GM21825 (cell line): Measurements from ENCODE around the gene FDXACB1.
"Not testable (repeated sequence)": the region's sequence is repeated elsewhere in the genome, so short reads cannot be mapped to it uniquely, and the experiment has no call there.

Experiments used
- ATAC-seq: cut with Tn5 transposase; IDR thresholded peaks from one replicate; pipeline ENCODE4 v1.9.1; 2021; ENCODE audit warnings: mild to moderate bottlenecking, moderate library complexity; ENCODE audit not compliant: unreplicated experiment

FDXACB1 gene

DNA sequence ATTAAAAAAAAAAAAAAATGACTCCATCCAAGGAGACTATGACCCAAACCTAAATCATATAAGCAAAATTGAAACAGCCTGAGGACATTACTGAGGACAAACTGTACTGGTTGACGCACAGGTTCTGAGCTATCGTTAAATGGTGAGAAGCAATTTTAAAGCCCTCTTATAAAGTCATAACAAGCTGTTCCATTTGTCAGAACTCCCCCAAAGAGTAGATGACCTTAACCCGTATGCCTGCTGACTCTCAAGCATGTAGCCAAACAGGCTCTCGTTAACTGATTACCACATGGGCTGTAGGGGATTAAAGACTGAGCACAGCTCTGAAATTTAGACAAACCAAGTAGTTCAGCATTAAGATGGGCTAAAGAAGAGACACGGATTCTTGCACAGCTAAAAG lies 30.4 kb upstream of the FDXACB1 start:
- no peak for ATAC-seq

DNA sequence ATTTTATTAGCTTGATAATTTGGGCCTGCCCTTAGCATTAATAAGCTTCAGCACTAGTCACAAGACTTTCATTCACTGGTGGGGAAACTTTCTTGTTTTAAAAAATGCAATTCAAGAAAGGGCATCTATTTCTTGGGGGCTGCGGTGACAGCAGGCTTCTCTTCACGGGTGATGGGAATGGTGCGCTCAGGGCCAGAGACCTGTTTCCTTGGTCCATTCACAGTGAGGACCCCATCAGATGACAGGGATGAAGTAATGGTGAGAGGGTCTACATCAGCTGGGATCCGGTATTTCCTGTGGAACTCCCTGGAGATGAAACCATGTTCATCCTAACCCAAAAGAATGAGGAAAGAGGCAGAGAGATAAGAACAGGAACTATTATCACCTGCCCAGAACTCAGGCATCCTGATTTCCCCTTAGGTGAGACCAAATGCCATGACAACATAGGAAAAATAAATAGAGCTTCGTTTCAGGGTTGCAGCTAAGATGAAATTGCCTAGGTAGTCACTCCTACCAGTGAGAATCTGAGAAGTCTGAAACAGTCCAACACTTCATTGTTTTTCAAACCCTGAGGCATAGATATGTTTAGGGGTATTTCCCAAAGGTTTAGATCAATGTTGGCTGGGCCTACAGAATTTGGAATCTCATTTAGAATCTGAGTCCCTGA lies 29.8 kb upstream of the FDXACB1 start:
- no peak for ATAC-seq

DNA sequence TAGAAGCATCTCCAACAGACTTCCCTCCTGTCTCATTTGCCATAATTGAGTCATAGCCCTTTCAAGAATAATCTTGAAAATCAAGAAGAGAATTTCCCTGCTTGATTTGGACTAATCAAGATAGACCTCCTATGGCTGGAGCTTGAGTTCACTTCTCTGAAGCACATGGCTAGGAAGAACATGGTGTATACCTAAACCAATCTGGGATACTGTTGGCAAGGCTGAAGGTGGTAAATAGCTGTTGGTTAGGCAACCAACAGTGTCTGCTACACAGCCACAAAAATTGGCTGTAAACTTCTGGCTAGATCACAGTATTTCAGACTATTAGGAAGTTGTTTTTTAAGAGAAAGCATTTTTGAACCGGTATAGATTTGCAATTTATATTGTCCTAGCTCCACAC lies 27.7 kb upstream of the FDXACB1 start:
- no peak for ATAC-seq

DNA sequence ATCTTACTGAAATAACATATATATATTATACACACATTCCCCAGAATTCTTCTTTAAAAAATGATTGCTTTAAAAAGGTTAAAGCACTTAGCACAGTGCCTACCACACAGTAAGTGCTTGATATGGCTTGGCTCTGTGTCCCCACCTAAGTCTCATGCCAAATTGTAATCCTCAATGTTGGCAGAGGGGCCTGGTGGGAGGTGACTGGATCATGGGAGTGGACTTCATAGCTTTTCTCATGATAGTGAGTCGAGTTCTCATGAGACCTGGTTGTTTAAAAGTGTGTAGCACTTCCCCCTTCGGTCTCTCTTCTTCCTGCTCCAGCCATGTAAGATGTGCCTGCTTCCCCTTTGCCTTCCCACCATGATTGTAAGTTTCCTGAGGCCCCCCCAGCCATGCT lies 26.4 kb upstream of the FDXACB1 start:
- ATAC-seq: no peak

DNA sequence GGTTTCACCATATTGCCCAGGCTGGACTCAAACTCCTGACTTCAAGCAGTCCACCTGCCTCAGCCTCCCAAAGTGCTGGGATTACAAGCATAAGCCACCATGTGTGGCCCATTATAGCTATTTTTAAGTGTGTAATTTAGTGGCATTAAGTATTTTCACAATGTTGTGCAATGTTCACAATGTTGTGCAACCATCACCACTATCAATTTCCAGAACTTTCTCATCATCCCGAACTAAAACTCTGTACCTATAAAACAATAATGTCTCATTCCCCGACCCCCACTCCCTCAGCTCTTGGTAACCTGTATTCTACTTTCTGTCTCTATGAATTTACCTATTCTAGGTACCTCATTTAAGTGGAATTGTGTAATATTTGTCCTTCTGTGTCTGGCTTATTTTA lies 7.9 kb upstream of the FDXACB1 start:
- ATAC-seq: no peak

DNA sequence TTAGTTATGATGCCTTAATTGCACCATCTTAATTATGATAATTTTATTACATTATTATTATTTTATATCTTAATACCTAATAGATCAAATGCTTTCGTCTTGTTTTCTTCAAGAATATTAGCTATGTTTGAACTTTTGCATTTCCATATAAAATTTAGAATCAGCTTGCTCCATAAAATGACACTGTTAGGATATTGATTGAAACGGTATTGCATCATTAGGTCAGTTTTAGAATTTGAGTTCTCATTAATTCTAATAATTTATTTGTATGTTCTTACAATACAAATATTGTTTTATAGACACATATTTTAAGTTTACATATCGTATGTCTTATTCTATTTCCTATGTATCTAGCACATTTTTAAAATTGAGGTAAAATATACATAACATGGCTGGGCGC lies 7.1 kb upstream of the FDXACB1 start:
- ATAC-seq: no peak

DNA sequence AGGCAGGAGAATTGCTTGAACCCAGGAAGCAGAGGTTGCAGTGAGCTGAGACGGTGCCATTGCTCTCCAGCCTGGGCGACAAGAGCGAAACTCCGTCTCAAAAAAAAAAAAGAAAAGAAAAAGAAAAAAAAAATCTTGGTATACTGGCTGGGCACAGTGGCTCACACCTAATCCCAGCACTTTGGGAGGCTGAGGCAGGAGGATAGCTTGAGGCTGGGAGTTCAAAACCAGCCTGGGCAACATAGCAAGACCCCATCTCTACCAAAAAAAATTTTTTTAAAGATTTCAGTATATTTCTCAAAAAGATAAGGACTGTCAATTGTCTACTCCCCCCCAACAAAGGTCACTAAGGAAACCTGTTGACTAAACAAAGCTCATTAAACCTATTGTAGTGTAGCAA lies 6.1 kb upstream of the FDXACB1 start:
- ATAC-seq: not testable (repeated sequence)

DNA sequence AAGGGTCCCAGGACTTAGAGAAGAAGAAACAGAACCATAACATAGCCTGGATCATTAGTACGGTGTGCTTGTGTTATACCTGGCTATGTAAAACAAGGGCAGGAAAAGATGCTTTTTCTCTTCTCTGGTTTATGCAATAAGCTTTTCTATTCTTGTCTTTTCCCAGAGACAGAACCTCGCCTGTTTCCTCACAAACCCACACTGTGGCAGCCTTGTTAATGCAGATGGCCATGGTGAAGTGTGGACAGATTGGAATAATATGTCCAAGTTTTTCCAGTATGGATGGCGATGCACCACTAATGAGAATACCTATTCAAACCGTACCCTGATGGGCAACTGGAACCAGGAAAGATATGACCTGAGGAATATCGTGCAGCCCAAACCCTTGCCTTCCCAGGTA lies 3.2 kb upstream of the FDXACB1 start:
- ATAC-seq: no peak

DNA sequence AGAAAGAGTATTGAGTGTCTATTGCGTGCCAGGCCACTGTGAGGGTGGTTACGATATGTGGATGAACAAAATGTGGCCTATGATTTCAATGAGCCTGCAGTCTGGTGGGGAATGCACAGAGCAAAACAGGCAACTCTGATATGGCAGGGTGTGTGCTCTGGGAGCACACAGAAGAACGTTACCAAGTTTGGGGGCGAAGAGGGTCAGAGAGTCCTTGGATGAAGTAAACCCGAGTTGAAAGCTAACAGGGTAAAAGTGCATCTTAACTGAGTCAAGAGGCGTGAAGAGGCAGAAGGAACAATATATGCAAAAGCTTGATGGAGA lies 634 bp upstream of the FDXACB1 start:
- ATAC-seq: peak; percentile 2

DNA sequence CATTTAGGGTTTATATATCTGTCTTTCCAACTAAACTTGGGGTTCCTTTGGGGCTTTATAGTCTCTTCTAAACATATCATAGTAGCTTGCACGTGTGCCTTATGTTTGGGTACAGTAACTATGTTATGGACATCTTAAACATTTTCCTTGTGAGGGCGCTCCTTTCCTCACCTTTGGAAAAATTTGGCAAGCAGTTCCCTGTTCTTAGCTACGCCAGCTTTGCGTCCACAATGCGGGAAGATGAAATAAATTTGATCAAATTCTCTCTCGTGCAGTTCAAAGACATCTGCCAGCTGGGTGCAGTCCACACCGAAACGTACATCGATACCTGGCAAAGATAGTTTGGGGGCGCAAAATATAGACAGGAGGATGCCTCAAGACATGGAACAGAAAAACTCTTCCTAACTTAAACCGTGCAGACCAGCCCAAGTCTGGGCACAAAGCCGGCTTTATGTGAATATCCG lies 548 bp downstream of the FDXACB1 start:
- peak; percentile 11 for ATAC-seq

DNA sequence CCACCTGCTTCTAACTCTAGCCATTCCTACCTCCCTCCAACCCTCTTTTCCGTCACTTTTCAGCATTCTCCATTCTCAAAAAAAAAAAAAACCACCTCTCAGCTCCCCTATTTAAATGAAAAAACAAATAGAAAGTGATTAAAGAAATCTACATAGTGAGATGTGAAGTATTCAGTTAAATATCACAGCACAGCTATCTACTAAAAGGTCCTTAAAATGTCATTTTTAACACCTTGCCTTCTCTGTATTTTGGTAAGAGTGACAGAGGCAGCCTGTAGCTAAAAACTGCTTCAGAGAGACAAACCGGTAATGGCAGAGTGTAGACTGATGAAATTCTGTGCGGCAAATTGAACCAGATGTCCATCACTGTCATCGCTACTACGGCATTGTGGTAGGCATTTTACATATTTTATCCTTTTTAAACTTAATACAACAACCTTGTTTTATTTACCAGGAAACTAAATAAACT lies 7.2 kb downstream of the FDXACB1 start:
- ATAC-seq: no peak

DNA sequence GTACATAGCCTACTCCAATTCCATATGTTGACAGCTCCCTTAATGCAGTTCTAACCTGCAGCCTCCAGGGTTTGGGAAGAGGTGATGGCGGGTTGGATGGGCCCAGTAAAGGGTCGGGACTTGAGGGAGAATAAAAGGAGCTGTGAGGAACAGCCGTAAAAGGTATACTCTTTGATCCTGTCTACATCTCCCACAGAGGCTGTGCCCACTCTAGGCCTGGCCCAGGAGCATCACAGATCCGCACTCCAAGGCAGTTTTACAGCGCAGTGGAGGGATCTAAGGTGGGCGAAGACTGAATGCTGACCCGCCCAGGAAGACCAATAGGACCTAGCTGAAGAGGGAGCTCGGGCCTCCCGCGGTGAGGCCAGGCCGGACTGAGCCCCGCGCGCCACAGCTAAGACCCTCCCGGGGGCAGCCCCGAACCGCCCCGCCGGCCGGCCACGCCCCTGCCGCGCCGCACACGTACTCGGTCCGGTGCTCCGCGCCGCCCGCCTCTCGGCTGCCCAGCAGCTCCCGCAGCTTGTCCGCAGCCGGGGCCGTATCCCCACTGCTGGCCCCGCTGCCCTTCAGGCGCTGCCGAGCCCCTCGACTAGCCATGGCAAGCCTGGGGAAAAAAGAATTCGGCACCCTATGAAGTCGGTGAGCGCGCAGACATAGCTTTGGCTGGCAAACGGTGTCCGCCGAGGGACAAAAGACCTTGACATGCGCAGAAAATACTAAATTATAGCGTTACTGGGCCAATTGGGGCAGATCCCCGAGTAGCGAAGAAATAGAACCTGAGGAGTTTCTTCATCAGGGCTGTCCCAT lies 7.9 kb downstream of the FDXACB1 start, which contains the start of gene ALG9:
TSS of gene ALG9 (minus strand) at position 696 of the 807 bp plus-strand sequence. CDS start at position 597, 99 bp downstream.
- peak; percentile 81 for ATAC-seq

DNA sequence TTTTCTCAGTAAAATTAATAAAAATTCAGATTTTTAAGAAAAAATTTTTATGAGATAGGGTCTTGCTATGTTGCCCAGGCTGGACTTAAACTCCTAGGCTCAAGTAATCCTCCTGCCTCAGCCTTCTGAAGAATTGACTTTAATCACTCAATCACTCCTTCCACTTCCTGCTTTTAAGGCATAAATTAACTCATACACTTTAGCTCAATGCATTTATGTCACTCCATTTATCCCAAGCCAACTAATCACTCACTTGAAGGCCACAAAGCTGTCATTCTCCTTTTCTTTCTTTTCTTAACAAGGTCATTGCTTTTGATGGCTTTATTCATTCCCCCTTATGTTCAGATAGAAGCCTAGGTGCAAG lies 8.5 kb downstream of the FDXACB1 start:
- ATAC-seq: peak; percentile 14

DNA sequence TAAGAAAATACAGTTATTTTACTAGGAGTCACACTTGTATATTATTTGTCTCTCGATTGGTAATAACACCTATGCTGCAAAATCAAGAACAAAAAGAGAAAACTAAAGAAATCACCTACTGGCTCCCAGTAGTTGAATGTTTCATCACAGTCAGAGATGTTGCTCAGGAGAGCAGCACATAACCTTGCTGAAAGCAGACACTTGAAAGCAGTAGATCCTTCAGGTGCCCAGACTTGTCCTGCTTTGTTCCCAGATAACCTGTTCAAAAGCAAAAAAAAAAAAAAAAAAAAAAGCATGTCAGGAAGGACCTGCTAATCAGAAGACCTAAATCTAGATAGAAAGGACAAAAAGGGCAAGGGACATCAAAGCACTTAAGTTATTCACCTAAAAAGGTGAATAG lies 8.9 kb downstream of the FDXACB1 start:
- ATAC-seq: no peak

DNA sequence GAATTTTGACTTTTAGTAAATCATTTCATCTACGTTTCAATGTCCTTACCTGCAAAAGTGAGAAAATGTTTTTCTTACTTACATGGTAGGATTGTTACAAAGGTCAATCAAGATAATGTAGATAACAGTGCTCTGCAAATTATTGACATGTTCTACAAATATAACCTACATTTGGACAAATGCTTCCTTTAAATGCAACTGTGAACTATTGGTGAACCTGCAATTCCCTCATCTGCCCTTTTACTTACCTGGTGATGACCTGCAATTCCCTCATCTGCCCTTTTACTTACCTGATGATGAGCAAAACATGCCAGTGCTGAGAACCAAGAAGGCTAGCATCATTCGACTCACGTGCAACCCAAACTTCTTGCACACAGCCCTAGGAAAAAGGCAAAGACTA lies 18.7 kb downstream of the FDXACB1 start:
- ATAC-seq: no peak

DNA sequence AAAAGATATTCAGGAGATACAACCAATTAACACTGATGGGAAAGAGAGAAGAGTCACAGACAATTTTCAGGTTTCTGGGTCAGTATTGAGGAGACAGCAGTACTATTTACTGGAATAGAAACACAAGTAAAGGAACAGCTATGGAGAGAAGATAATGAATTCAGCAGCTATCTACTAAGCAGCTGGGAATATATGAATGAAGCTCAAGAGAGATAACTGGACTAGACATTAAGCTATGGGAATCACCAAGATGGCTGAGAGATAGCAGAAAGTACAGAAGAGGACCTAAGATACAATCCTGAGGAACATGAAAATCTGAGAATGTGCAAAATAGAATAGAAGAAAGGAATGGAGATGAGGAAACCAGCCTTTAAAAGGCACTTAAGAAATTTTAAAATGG lies 23.5 kb downstream of the FDXACB1 start:
- no peak for ATAC-seq

DNA sequence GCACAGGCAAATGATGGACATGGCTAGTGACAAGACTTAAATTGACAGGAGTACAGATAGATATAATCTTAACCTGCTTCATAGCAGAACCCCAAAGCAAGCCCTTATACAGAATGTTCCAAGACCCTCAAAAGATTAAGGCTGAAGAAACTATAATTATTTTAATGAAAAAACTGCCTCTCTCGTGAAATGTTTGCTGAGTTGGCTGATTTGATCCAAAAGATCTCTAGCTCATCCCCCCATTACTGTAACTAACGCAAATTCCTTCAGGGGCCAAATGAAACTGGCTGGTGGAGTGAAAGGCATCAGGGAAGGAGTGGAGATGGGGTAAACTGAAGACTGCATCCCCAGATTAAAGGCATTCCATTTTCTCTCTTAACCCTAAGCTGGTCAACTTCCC lies 26.9 kb downstream of the FDXACB1 start:
- ATAC-seq: no peak

DNA sequence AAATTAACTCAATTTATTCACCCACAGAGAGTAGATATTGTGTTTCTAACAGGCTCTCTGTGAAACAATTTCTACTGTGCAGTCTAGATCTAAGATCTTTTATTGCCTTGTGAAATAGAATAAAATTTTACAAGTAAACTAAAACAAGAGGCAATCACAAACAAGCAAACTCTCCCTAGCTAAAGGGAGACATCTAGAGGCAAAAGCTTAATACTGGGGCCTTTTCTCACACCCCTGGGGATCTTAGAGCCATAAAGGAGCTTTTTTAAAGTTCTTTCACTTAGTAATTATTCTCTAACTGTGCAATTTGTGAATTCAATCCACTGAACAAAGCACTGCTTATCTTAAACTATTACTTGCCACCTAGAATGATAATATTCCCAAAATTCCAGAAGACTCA lies 27.3 kb downstream of the FDXACB1 start:
- ATAC-seq: no peak

DNA sequence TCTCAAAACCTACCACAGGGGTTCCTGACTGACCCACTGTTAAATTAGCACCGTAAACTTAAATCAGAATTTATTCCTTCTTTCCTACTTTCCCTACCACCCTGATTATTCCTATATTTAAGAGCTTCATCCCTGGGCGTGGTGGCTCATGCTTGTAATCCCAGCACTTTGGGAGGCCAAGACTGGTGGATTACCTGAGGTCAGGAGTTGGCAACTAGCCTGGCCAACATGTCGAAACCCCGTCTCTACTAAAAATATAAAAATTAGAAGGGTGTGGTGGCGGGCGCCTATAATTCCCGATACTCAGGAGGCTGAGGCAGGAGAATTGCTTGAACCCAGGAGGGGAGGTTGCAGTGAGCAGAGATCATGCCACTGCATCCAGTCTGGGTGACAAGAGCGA lies 27.9 kb downstream of the FDXACB1 start:
- no peak for ATAC-seq

DNA sequence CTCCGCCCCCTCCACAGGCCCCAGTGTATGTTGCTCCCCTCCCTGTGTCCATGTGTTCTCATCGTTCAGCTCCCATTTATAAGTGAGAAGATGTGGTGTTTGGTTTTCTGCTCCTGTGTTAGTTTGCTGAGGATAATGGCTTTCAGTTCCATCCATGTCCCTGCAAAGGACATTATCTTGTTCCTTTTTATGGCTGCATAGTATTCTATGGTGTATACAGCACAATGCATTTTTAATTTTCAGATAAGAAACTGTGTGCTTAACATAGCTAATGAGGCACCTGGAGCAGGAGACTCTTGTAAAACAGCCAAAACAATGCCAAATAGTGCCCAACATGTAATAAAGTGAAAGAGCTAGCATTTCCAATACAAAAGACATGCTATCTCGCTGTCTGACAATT lies 29.3 kb downstream of the FDXACB1 start:
- ATAC-seq: no peak

DNA sequence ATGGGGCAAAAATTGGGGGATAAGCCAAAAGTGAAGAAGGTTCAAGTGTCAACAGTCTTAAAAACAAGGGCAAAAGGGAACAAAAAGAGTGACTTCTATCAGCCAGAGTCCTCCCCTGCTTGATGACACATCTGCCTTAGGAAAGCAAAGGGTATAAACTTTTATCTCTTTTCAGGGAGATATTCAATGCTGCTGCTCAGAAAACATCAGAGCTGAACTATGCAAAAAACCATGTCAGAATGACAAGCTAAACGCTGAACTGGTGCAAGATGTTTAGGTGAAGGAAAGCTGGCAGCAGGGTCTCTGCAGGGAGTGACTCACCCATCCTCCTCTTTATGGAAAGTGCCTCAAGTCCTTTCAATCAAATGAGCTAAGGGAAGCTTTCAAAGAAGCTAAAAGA lies 32.3 kb downstream of the FDXACB1 start:
- no peak for ATAC-seq

DNA sequence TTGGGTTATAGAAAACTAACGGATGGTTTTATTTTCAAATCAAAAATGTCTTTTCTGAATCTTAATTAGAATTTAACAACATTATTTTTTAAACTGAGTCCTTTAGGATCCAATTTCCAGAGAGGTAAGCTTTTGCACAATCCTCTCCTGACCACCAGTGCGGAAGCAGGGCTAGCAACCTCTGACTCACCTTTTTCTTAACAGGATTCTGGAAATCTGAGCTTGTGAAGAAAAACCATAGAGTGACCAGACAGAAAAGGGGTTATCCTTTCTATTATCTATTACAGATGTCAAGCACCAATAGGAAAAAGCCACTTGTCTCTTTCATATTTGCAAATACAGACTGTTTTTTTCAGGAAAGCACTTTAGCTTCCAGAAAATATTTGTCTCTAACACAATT lies 32.9 kb downstream of the FDXACB1 start:
- ATAC-seq: no peak
